ENCODE results near the gene OR2T34. TPM values are rescaled to one million over a fixed set of nuclear protein-coding genes. Genes with fewer than 3 reads are reported as not detected.
"Not testable (repeated sequence)": the region's sequence is repeated elsewhere in the genome, so short reads cannot be mapped to it uniquely, and the experiment has no call there.

OR2T34 gene
- total RNA-seq, result under 0.01 TPM

GRCh38 chr1:248574657-248575056 is at the start of gene OR2T34:
OR2T34 (minus strand) TSS chr1:248574757; CDS start chr1:248574757, 0 bp downstream.
- not testable (repeated sequence) for DNase-seq (ENCODE audit: low read depth in 2 of 3, low spot score in 2 of 3)

- peak in 2 of 3 donors; percentile 14 to 47 for DNase-seq (ENCODE audit: low read depth in 2 of 3, low spot score in 2 of 3)
Measured at GRCh38 chr1:248622570-248623001, 48.0 kb upstream of the OR2T34 start.

- DNase-seq (ENCODE audit: low read depth in 2 of 3, low spot score in 2 of 3), result no peak
Measured at GRCh38 chr1:248621770-248622169, 47.2 kb upstream of the OR2T34 start.

- peak in 1 of 3 donors; percentile 23 for DNase-seq (ENCODE audit: low read depth in 2 of 3, low spot score in 2 of 3)
Measured at GRCh38 chr1:248618878-248619277, 44.3 kb upstream of the OR2T34 start.

GRCh38 chr1:248618119-248618518 is 43.6 kb upstream of the OR2T34 start:
- no peak for DNase-seq (ENCODE audit: low read depth in 2 of 3, low spot score in 2 of 3)

- no peak for DNase-seq (ENCODE audit: low read depth in 2 of 3, low spot score in 2 of 3)
Measured at GRCh38 chr1:248613742-248614141, 39.2 kb upstream of the OR2T34 start.

GRCh38 chr1:248611883-248612414 is 37.4 kb upstream of the OR2T34 start:
- DNase-seq (ENCODE audit: low read depth in 2 of 3, low spot score in 2 of 3), result no peak

- no peak for DNase-seq (ENCODE audit: low read depth in 2 of 3, low spot score in 2 of 3)
Measured at GRCh38 chr1:248610301-248610700, 35.7 kb upstream of the OR2T34 start.

- DNase-seq (ENCODE audit: low read depth in 2 of 3, low spot score in 2 of 3), result no peak
Measured at GRCh38 chr1:248599396-248599795, 24.8 kb upstream of the OR2T34 start.

- no peak for DNase-seq (ENCODE audit: low read depth in 2 of 3, low spot score in 2 of 3)
Measured at GRCh38 chr1:248597589-248597988, 23.0 kb upstream of the OR2T34 start, which contains the start of gene OR2T10. OR2T10 (minus strand) TSS chr1:248597700; CDS start chr1:248593768, 3,932 bp downstream.

GRCh38 chr1:248596615-248597014 is 22.1 kb upstream of the OR2T34 start:
- DNase-seq (ENCODE audit: low read depth in 2 of 3, low spot score in 2 of 3), result no peak

- DNase-seq (ENCODE audit: low read depth in 2 of 3, low spot score in 2 of 3), result no peak
Measured at GRCh38 chr1:248593226-248593625, 18.7 kb upstream of the OR2T34 start.

- no peak for DNase-seq (ENCODE audit: low read depth in 2 of 3, low spot score in 2 of 3)
Measured at GRCh38 chr1:248592655-248593054, 18.1 kb upstream of the OR2T34 start.

GRCh38 chr1:248590055-248590454 is 15.5 kb upstream of the OR2T34 start:
- DNase-seq (ENCODE audit: low read depth in 2 of 3, low spot score in 2 of 3), result no peak

- DNase-seq (ENCODE audit: low read depth in 2 of 3, low spot score in 2 of 3), result no peak
Measured at GRCh38 chr1:248589334-248589733, 14.8 kb upstream of the OR2T34 start.

- no peak for DNase-seq (ENCODE audit: low read depth in 2 of 3, low spot score in 2 of 3)
Measured at GRCh38 chr1:248585266-248585665, 10.7 kb upstream of the OR2T34 start.

- DNase-seq (ENCODE audit: low read depth in 2 of 3, low spot score in 2 of 3), result no peak
Measured at GRCh38 chr1:248576260-248576980, 1.9 kb upstream of the OR2T34 start.

GRCh38 chr1:248573856-248574255 is 701 bp downstream of the OR2T34 start:
- DNase-seq (ENCODE audit: low read depth in 2 of 3, low spot score in 2 of 3), result not testable (repeated sequence)

GRCh38 chr1:248572049-248572448 is 2.5 kb downstream of the OR2T34 start:
- DNase-seq (ENCODE audit: low read depth in 2 of 3, low spot score in 2 of 3), result not testable (repeated sequence)

- DNase-seq (ENCODE audit: low read depth in 2 of 3, low spot score in 2 of 3), result not testable (repeated sequence)
Measured at GRCh38 chr1:248570811-248571210, 3.7 kb downstream of the OR2T34 start.

GRCh38 chr1:248569049-248569448 is 5.5 kb downstream of the OR2T34 start:
- not testable (repeated sequence) for DNase-seq (ENCODE audit: low read depth in 2 of 3, low spot score in 2 of 3)

Data from hematopoietic multipotent progenitor cell (in vitro differentiated cells).